Mesenchymal stem cell (in vitro differentiated cells and primary cell): ENCODE data around the gene CENPX.

Experiments
- DNase-seq: peaks from one replicate; pipeline ENCODE4 v3.0.0-alpha.2; 2013
- H2AFZ ChIP-seq: one replicate; pipeline ENCODE4 v1.6.1; 2013; ENCODE audit warnings: low read depth, mild to moderate bottlenecking, control low read depth, inconsistent platforms, low read length, moderate library complexity
- H2AK5ac ChIP-seq: 2 replicates; pipeline ENCODE4 v1.6.1; 2013; ENCODE audit warnings: low read length, moderate library complexity, mild to moderate bottlenecking, inconsistent platforms; ENCODE audit not compliant: severe bottlenecking
- H2BK120ac ChIP-seq: one replicate; pipeline ENCODE4 v1.6.1; 2013; ENCODE audit warnings: low read depth, mild to moderate bottlenecking, inconsistent platforms, low read length, moderate library complexity
- H2BK12ac ChIP-seq, 2 experiments: one replicate each; pipeline ENCODE4 v1.6.1; 2013; ENCODE audit warnings: inconsistent platforms in 2 of 2, low read length in 2 of 2, mild to moderate bottlenecking in 2 of 2, moderate library complexity in 2 of 2, control low read depth in 1 of 2
- H2BK15ac ChIP-seq: one replicate; pipeline ENCODE4 v1.6.1; 2013; ENCODE audit warnings: mild to moderate bottlenecking, low read depth, inconsistent platforms; ENCODE audit not compliant: poor library complexity, severe bottlenecking
- H2BK5ac ChIP-seq: 2 replicates; pipeline ENCODE4 v1.6.1; 2013; ENCODE audit warnings: low read depth, mild to moderate bottlenecking, low read length, control low read depth, inconsistent platforms; ENCODE audit not compliant: poor library complexity, severe bottlenecking
- H3K14ac ChIP-seq, 2 experiments: one replicate each; pipeline ENCODE4 v1.6.1; 2013; ENCODE audit warnings: inconsistent platforms in 2 of 2, low read length in 2 of 2, control low read depth in 1 of 2, mild to moderate bottlenecking in 1 of 2, moderate library complexity in 1 of 2
- H3K18ac ChIP-seq, 2 experiments: one replicate each; pipeline ENCODE4 v1.6.1; 2013; ENCODE audit warnings: inconsistent platforms in 2 of 2, low read length in 2 of 2, control low read depth in 1 of 2, low read depth in 1 of 2, mild to moderate bottlenecking in 1 of 2
- H3K23ac ChIP-seq, 2 experiments: one replicate each; pipeline ENCODE4 v1.6.1; 2013; ENCODE audit warnings: inconsistent platforms in 2 of 2, low read length in 2 of 2, mild to moderate bottlenecking in 2 of 2, moderate library complexity in 2 of 2, control low read depth in 1 of 2
- H3K27ac ChIP-seq: 2 replicates; pipeline ENCODE4 v1.5.1; 2013; ENCODE audit warnings: mild to moderate bottlenecking, moderate library complexity, low read length, control low read depth, inconsistent platforms; ENCODE audit not compliant: poor library complexity, severe bottlenecking
- H3K27me3 ChIP-seq, 2 experiments: 2 replicates each; pipeline versions ENCODE4 v1.6.1 to v1.7.0; 2013; ENCODE audit warnings: low read length in 2 of 2, mild to moderate bottlenecking in 2 of 2, moderate library complexity in 2 of 2, control low read depth in 1 of 2, inconsistent platforms in 1 of 2; ENCODE audit not compliant: control insufficient read depth in 1 of 2, insufficient read depth in 1 of 2
- H3K36me3 ChIP-seq, 2 experiments: 2 replicates each; pipeline versions ENCODE4 v1.6.1 to v1.7.0; 2013; ENCODE audit warnings: low read length in 2 of 2, control low read depth in 1 of 2, inconsistent platforms in 1 of 2, low read depth in 1 of 2, mild to moderate bottlenecking in 1 of 2; ENCODE audit not compliant: insufficient read depth in 2 of 2, control insufficient read depth in 1 of 2
- H3K4ac ChIP-seq, 2 experiments: one replicate each; pipeline ENCODE4 v1.6.1; 2013; ENCODE audit warnings: inconsistent platforms in 2 of 2, low read length in 2 of 2, mild to moderate bottlenecking in 2 of 2, moderate library complexity in 2 of 2, control low read depth in 1 of 2, low read depth in 1 of 2
- H3K4me1 ChIP-seq: 2 replicates; pipeline ENCODE4 v1.6.1; 2013; ENCODE audit warnings: low read depth, low read length, control low read depth; ENCODE audit not compliant: control insufficient read depth, insufficient read depth
- H3K4me2 ChIP-seq: 2 replicates; pipeline ENCODE4 v1.6.1; 2013; ENCODE audit warnings: low read length, mild to moderate bottlenecking, inconsistent platforms; ENCODE audit not compliant: poor library complexity, severe bottlenecking
- H3K4me3 ChIP-seq, 2 experiments: 2 replicates each; pipeline versions ENCODE4 v1.5.1 to v1.7.0; 2013; ENCODE audit warnings: low read length in 2 of 2, mild to moderate bottlenecking in 2 of 2, control low read depth in 1 of 2, low read depth in 1 of 2; ENCODE audit not compliant: insufficient read depth in 1 of 2
- H3K79me1 ChIP-seq: replicated peaks from 2 replicates; pipeline ENCODE4 v1.6.1; 2013; ENCODE audit warnings: mild to moderate bottlenecking, control low read depth, low read length, inconsistent platforms; ENCODE audit not compliant: poor library complexity, severe bottlenecking
- H3K9ac ChIP-seq: 2 replicates; pipeline ENCODE4 v1.7.0; 2013; ENCODE audit warnings: mild to moderate bottlenecking, low read length, moderate library complexity
- H3K9me3 ChIP-seq: 2 replicates; pipeline ENCODE4 v1.7.0; 2013; ENCODE audit warnings: mild to moderate bottlenecking, low read length; ENCODE audit not compliant: control insufficient read depth
- H4K8ac ChIP-seq: one replicate; pipeline ENCODE4 v1.6.1; 2013; ENCODE audit warnings: inconsistent platforms, mild to moderate bottlenecking, low read length, moderate library complexity
- H4K91ac ChIP-seq: one replicate; pipeline ENCODE4 v1.6.1; 2013; ENCODE audit warnings: mild to moderate bottlenecking, low read length, inconsistent platforms
- WGBS: methylation state at CpG from one replicate; pipeline ENCODE4 v1.1.7; 2013; ENCODE audit warnings: mixed read lengths; 5-methylcytosine and 5-hydroxymethylcytosine counted together

CENPX gene

GRCh38 chr17:82014971-82015310 is 7.7 kb downstream of the CENPX start:
- no peak overlapping the region for H4K8ac ChIP-seq
- no peak overlapping the region for H2BK12ac ChIP-seq
- H3K4ac ChIP-seq = no peak overlapping the region
- H2BK5ac ChIP-seq = no peak overlapping the region
- H2BK120ac ChIP-seq = no peak overlapping the region
- DNase-seq = no peak
- H3K4me3 ChIP-seq = no peak overlapping the region
- peaks cover 15 to 83% of the 10 kb centered on the region in 2 experiments for H3K36me3 ChIP-seq
- H3K27ac ChIP-seq = no peak overlapping the region
- H3K79me1 ChIP-seq = peaks cover 7% of the 10 kb centered on the region
- H3K9me3 ChIP-seq = no peaks in the 10 kb centered on the region
- no peak overlapping the region for H2AK5ac ChIP-seq
- H3K9ac ChIP-seq = no peak overlapping the region
- H3K18ac ChIP-seq = no peak overlapping the region
- no peak overlapping the region for H3K23ac ChIP-seq
- no peak overlapping the region for H3K4me2 ChIP-seq
- WGBS = 94% methylated on average over 13 of the region's 13 CpGs
- H3K14ac ChIP-seq = no peak overlapping the region
- no peak overlapping the region for H2AFZ ChIP-seq
- no peak overlapping the region for H2BK15ac ChIP-seq
- no peak overlapping the region for H4K91ac ChIP-seq
- H3K4me1 ChIP-seq = peaks cover 14% of the 10 kb centered on the region
- H3K27me3 ChIP-seq = no peaks in the 10 kb centered on the region

GRCh38 chr17:82014432-82014831 is 8.2 kb downstream of the CENPX start:
- H3K27me3 ChIP-seq = no peaks in the 10 kb centered on the region
- no peak overlapping the region for H2BK120ac ChIP-seq
- H3K27ac ChIP-seq = no peak overlapping the region
- no peak for DNase-seq
- 96% methylated on average over 23 of the region's 23 CpGs for WGBS
- H3K4me2 ChIP-seq = no peak overlapping the region
- H3K4me1 ChIP-seq = peaks cover 11% of the 10 kb centered on the region
- H2AK5ac ChIP-seq = no peak overlapping the region
- peak overlapping the region; percentile 37 for H4K91ac ChIP-seq
- H3K9me3 ChIP-seq = no peaks in the 10 kb centered on the region
- no peak overlapping the region for H3K4me3 ChIP-seq
- H3K9ac ChIP-seq = no peak overlapping the region
- no peak overlapping the region for H2AFZ ChIP-seq
- peak overlapping the region in 1 of 2 experiments; percentile 16 for H2BK12ac ChIP-seq
- H3K23ac ChIP-seq = no peak overlapping the region
- no peak overlapping the region for H4K8ac ChIP-seq
- no peak overlapping the region for H2BK15ac ChIP-seq
- H3K36me3 ChIP-seq = peaks cover 15 to 84% of the 10 kb centered on the region in 2 experiments
- no peak overlapping the region for H3K4ac ChIP-seq
- H3K14ac ChIP-seq = no peak overlapping the region
- H3K79me1 ChIP-seq = peaks cover 3% of the 10 kb centered on the region
- no peak overlapping the region for H3K18ac ChIP-seq
- H2BK5ac ChIP-seq = no peak overlapping the region

- peaks cover 12 to 84% of the 10 kb centered on the region in 2 experiments for H3K36me3 ChIP-seq
- H4K91ac ChIP-seq = no peak overlapping the region
- no peak overlapping the region for H3K14ac ChIP-seq
- no peak overlapping the region for H2AK5ac ChIP-seq
- DNase-seq = no peak
- H3K27me3 ChIP-seq = no peaks in the 10 kb centered on the region
- no peak overlapping the region for H3K4me2 ChIP-seq
- no peak overlapping the region for H3K18ac ChIP-seq
- H2BK120ac ChIP-seq = no peak overlapping the region
- no peak overlapping the region for H4K8ac ChIP-seq
- H2BK12ac ChIP-seq = peak overlapping the region in 1 of 2 experiments; percentile 68
- H2AFZ ChIP-seq = no peak overlapping the region
- H3K9me3 ChIP-seq = no peaks in the 10 kb centered on the region
- H3K79me1 ChIP-seq = peaks cover 2% of the 10 kb centered on the region
- H2BK15ac ChIP-seq = no peak overlapping the region
- no peak overlapping the region for H3K23ac ChIP-seq
- WGBS = 94% methylated on average over 16 of the region's 16 CpGs
- H3K27ac ChIP-seq = no peak overlapping the region
- peaks cover 14% of the 10 kb centered on the region for H3K4me1 ChIP-seq
- H2BK5ac ChIP-seq = no peak overlapping the region
- H3K4ac ChIP-seq = no peak overlapping the region
- H3K9ac ChIP-seq = no peak overlapping the region
- no peak overlapping the region for H3K4me3 ChIP-seq
These were observed 8.8 kb downstream of the CENPX start for GRCh38 chr17:82013772-82014321.

GRCh38 chr17:82013341-82013740 is 9.3 kb downstream of the CENPX start:
- Histone ChIP-seq H3K27ac (no peak overlapping the region), H3K18ac (no peak overlapping the region), H4K91ac (no peak overlapping the region), H3K4me1 (peaks cover 17% of the 10 kb centered on the region), H3K14ac (no peak overlapping the region), H3K4me2 (no peak overlapping the region), H3K27me3 (no peaks in the 10 kb centered on the region), H3K36me3 (peaks cover 7 to 84% of the 10 kb centered on the region in 2 experiments), H2BK120ac (no peak overlapping the region), H3K4ac (no peak overlapping the region), H2BK12ac (no peak overlapping the region), H4K8ac (no peak overlapping the region), H2AK5ac (no peak overlapping the region), H3K23ac (no peak overlapping the region), H3K9ac (no peak overlapping the region), H2AFZ (no peak overlapping the region), H3K9me3 (no peaks in the 10 kb centered on the region), H2BK5ac (no peak overlapping the region), H3K4me3 (no peak overlapping the region), H2BK15ac (no peak overlapping the region), H3K79me1 (peaks cover 2% of the 10 kb centered on the region)
- 94% methylated on average over 22 of the region's 22 CpGs for WGBS
- no peak for DNase-seq
